NCI-H226 (cell line): ENCODE data around the gene NAA16.
A peak's percentile ranks its signal among the peaks of the same experiment; 100 is the strongest.
"Not testable (repeated sequence)": the region's sequence is repeated elsewhere in the genome, so short reads cannot be mapped to it uniquely, and the experiment has no call there.

Experiments
- DNase-seq: peaks from one replicate; pipeline ENCODE4 v3.0.0-alpha.2; 2015

NAA16 gene

GRCh38 chr13:41306271-41307145, 4.6 kb upstream of the NAA16 start:
- no peak for DNase-seq

GRCh38 chr13:41307884-41308640, 3.0 kb upstream of the NAA16 start:
- DNase-seq = no peak

GRCh38 chr13:41311406-41312175, 524 bp downstream of the NAA16 start:
- DNase-seq = no peak

GRCh38 chr13:41312176-41312500, 1.1 kb downstream of the NAA16 start:
- no peak for DNase-seq

GRCh38 chr13:41313117-41313516, 2.0 kb downstream of the NAA16 start:
- DNase-seq = no peak

- no peak for DNase-seq
Measured at GRCh38 chr13:41313659-41314197, 2.7 kb downstream of the NAA16 start.

- no peak for DNase-seq
Measured at GRCh38 chr13:41315443-41316047, 4.5 kb downstream of the NAA16 start.

GRCh38 chr13:41317243-41317642, 6.2 kb downstream of the NAA16 start:
- no peak for DNase-seq

GRCh38 chr13:41325752-41326151, 14.7 kb downstream of the NAA16 start:
- DNase-seq = no peak

- DNase-seq = no peak
Measured at GRCh38 chr13:41326661-41327060, 15.6 kb downstream of the NAA16 start.

- no peak for DNase-seq
Measured at GRCh38 chr13:41327994-41328790, 17.1 kb downstream of the NAA16 start.

- no peak for DNase-seq
Measured at GRCh38 chr13:41332829-41333228, 21.8 kb downstream of the NAA16 start.

- no peak for DNase-seq
Measured at GRCh38 chr13:41334810-41335209, 23.7 kb downstream of the NAA16 start.

- no peak for DNase-seq
Measured at GRCh38 chr13:41344358-41344757, 33.3 kb downstream of the NAA16 start.

- peak; percentile 71 for DNase-seq
Measured at GRCh38 chr13:41345165-41345913, 34.3 kb downstream of the NAA16 start.

- peak; percentile 78 for DNase-seq
Measured at GRCh38 chr13:41345914-41346589, 35.0 kb downstream of the NAA16 start.

GRCh38 chr13:41352935-41353840, 42.1 kb downstream of the NAA16 start:
- peak; percentile 29 for DNase-seq

GRCh38 chr13:41354416-41354815, 43.3 kb downstream of the NAA16 start:
- DNase-seq = no peak

GRCh38 chr13:41356385-41356648, 45.2 kb downstream of the NAA16 start:
- DNase-seq = not testable (repeated sequence)

- DNase-seq = no peak
Measured at GRCh38 chr13:41356786-41357185, 45.7 kb downstream of the NAA16 start.
